ENCODE results near the gene PLAGL2.

Gene PLAGL2

GRCh38 chr20:32236819-32237218 is 29.3 kb upstream of the PLAGL2 start:
- H2AFZ ChIP-seq (ENCODE audit: low read depth, low read length): no peak overlapping the region
- H3K79me1 ChIP-seq (replicated peaks; ENCODE audit: low read length, poor library complexity, severe bottlenecking): peaks cover 11% of the 10 kb centered on the region
- no peak overlapping the region for H2BK12ac ChIP-seq (ENCODE audit: low read length in 2 of 2)
- H3K36me3 ChIP-seq (ENCODE audit: control insufficient read depth in 1 of 2, insufficient read depth in 2 of 2, low read depth in 1 of 2, low read length in 2 of 2): peaks cover 50 to 55% of the 10 kb centered on the region in 2 experiments
- no peak overlapping the region for H3K4ac ChIP-seq (ENCODE audit: low read depth in 1 of 2, low read length in 2 of 2)
- no peak overlapping the region for H2BK5ac ChIP-seq (ENCODE audit: low read depth, low read length, poor library complexity, severe bottlenecking)
- no peak overlapping the region for H2BK120ac ChIP-seq (ENCODE audit: low read depth, low read length)
- no peak overlapping the region for H3K27ac ChIP-seq (ENCODE audit: low read length, poor library complexity, severe bottlenecking)
- DNase-seq: no peak
- H4K91ac ChIP-seq (ENCODE audit: low read length): no peak overlapping the region
- peaks cover 5% of the 10 kb centered on the region for H3K4me1 ChIP-seq (ENCODE audit: control insufficient read depth, insufficient read depth, low read depth, low read length)
- H4K8ac ChIP-seq (ENCODE audit: low read length): no peak overlapping the region
- no peak overlapping the region for H3K4me3 ChIP-seq (ENCODE audit: insufficient read depth in 1 of 2, low read depth in 1 of 2, low read length in 2 of 2)
- WGBS: 98% methylated on average over 2 of the region's 2 CpGs
- H3K4me2 ChIP-seq (ENCODE audit: low read length, poor library complexity, severe bottlenecking): no peak overlapping the region
- H3K27me3 ChIP-seq (ENCODE audit: control insufficient read depth in 1 of 2, insufficient read depth in 1 of 2, low read length in 2 of 2): no peaks in the 10 kb centered on the region
- no peak overlapping the region for H2BK15ac ChIP-seq (ENCODE audit: low read depth, poor library complexity, severe bottlenecking)
- no peak overlapping the region for H2AK5ac ChIP-seq (ENCODE audit: low read length, severe bottlenecking)
- H3K18ac ChIP-seq (ENCODE audit: low read depth in 1 of 2, low read length in 2 of 2): no peak overlapping the region
- no peak overlapping the region for H3K9ac ChIP-seq (ENCODE audit: low read length)
- H3K23ac ChIP-seq (ENCODE audit: low read length in 2 of 2): no peak overlapping the region
- H3K9me3 ChIP-seq (ENCODE audit: control insufficient read depth, low read length): no peaks in the 10 kb centered on the region
- no peak overlapping the region for H3K14ac ChIP-seq (ENCODE audit: low read length in 2 of 2)

- Histone ChIP-seq H3K4ac (ENCODE audit: low read depth in 1 of 2, low read length in 2 of 2) (no peak overlapping the region), H3K9me3 (ENCODE audit: control insufficient read depth, low read length) (no peaks in the 10 kb centered on the region), H3K27ac (ENCODE audit: low read length, poor library complexity, severe bottlenecking) (no peak overlapping the region), H3K79me1 (replicated peaks; ENCODE audit: low read length, poor library complexity, severe bottlenecking) (peaks cover 12% of the 10 kb centered on the region), H3K36me3 (ENCODE audit: control insufficient read depth in 1 of 2, insufficient read depth in 2 of 2, low read depth in 1 of 2, low read length in 2 of 2) (peaks cover 52 to 62% of the 10 kb centered on the region in 2 experiments), H2AFZ (ENCODE audit: low read depth, low read length) (no peak overlapping the region), H4K8ac (ENCODE audit: low read length) (no peak overlapping the region), H2AK5ac (ENCODE audit: low read length, severe bottlenecking) (no peak overlapping the region), H3K18ac (ENCODE audit: low read depth in 1 of 2, low read length in 2 of 2) (no peak overlapping the region), H3K4me2 (ENCODE audit: low read length, poor library complexity, severe bottlenecking) (no peak overlapping the region), H3K23ac (ENCODE audit: low read length in 2 of 2) (no peak overlapping the region), H3K4me1 (ENCODE audit: control insufficient read depth, insufficient read depth, low read depth, low read length) (peaks cover 5% of the 10 kb centered on the region), H4K91ac (ENCODE audit: low read length) (no peak overlapping the region), H3K4me3 (ENCODE audit: insufficient read depth in 1 of 2, low read depth in 1 of 2, low read length in 2 of 2) (no peak overlapping the region), H3K9ac (ENCODE audit: low read length) (no peak overlapping the region), H2BK5ac (ENCODE audit: low read depth, low read length, poor library complexity, severe bottlenecking) (no peak overlapping the region), H3K27me3 (ENCODE audit: control insufficient read depth in 1 of 2, insufficient read depth in 1 of 2, low read length in 2 of 2) (no peaks in the 10 kb centered on the region), H2BK12ac (ENCODE audit: low read length in 2 of 2) (no peak overlapping the region), H2BK15ac (ENCODE audit: low read depth, poor library complexity, severe bottlenecking) (no peak overlapping the region), H2BK120ac (ENCODE audit: low read depth, low read length) (no peak overlapping the region), H3K14ac (ENCODE audit: low read length in 2 of 2) (no peak overlapping the region)
- no peak for DNase-seq
- 95% methylated on average over 3 of the region's 3 CpGs for WGBS
Measured at GRCh38 chr20:32236048-32236533, 28.5 kb upstream of the PLAGL2 start.

- Histone ChIP-seq H2BK12ac (ENCODE audit: low read length in 2 of 2) (no peak overlapping the region), H3K79me1 (replicated peaks; ENCODE audit: low read length, poor library complexity, severe bottlenecking) (peaks cover 13% of the 10 kb centered on the region), H3K9ac (ENCODE audit: low read length) (no peak overlapping the region), H2BK5ac (ENCODE audit: low read depth, low read length, poor library complexity, severe bottlenecking) (no peak overlapping the region), H3K4me3 (ENCODE audit: insufficient read depth in 1 of 2, low read depth in 1 of 2, low read length in 2 of 2) (no peak overlapping the region), H2AK5ac (ENCODE audit: low read length, severe bottlenecking) (no peak overlapping the region), H3K9me3 (ENCODE audit: control insufficient read depth, low read length) (no peaks in the 10 kb centered on the region), H2BK120ac (ENCODE audit: low read depth, low read length) (no peak overlapping the region), H3K36me3 (ENCODE audit: control insufficient read depth in 1 of 2, insufficient read depth in 2 of 2, low read depth in 1 of 2, low read length in 2 of 2) (peaks cover 58 to 68% of the 10 kb centered on the region in 2 experiments), H2AFZ (ENCODE audit: low read depth, low read length) (no peak overlapping the region), H3K27ac (ENCODE audit: low read length, poor library complexity, severe bottlenecking) (no peak overlapping the region), H3K27me3 (ENCODE audit: control insufficient read depth in 1 of 2, insufficient read depth in 1 of 2, low read length in 2 of 2) (no peaks in the 10 kb centered on the region), H3K18ac (ENCODE audit: low read depth in 1 of 2, low read length in 2 of 2) (no peak overlapping the region), H3K23ac (ENCODE audit: low read length in 2 of 2) (no peak overlapping the region), H3K4me1 (ENCODE audit: control insufficient read depth, insufficient read depth, low read depth, low read length) (peaks cover 4% of the 10 kb centered on the region), H3K4me2 (ENCODE audit: low read length, poor library complexity, severe bottlenecking) (no peak overlapping the region), H3K14ac (ENCODE audit: low read length in 2 of 2) (no peak overlapping the region), H4K91ac (ENCODE audit: low read length) (no peak overlapping the region), H3K4ac (ENCODE audit: low read depth in 1 of 2, low read length in 2 of 2) (no peak overlapping the region), H2BK15ac (ENCODE audit: low read depth, poor library complexity, severe bottlenecking) (no peak overlapping the region), H4K8ac (ENCODE audit: low read length) (no peak overlapping the region)
- WGBS: 95% methylated on average over 6 of the region's 6 CpGs
- DNase-seq: no peak
Measured at GRCh38 chr20:32235331-32236047, 27.9 kb upstream of the PLAGL2 start.

- Histone ChIP-seq H3K18ac (ENCODE audit: low read depth in 1 of 2, low read length in 2 of 2) (no peak overlapping the region), H3K36me3 (ENCODE audit: control insufficient read depth in 1 of 2, insufficient read depth in 2 of 2, low read depth in 1 of 2, low read length in 2 of 2) (peaks cover 63 to 73% of the 10 kb centered on the region in 2 experiments), H2BK15ac (ENCODE audit: low read depth, poor library complexity, severe bottlenecking) (no peak overlapping the region), H3K9me3 (ENCODE audit: control insufficient read depth, low read length) (no peaks in the 10 kb centered on the region), H4K91ac (ENCODE audit: low read length) (no peak overlapping the region), H2BK12ac (ENCODE audit: low read length in 2 of 2) (no peak overlapping the region), H3K27me3 (ENCODE audit: control insufficient read depth in 1 of 2, insufficient read depth in 1 of 2, low read length in 2 of 2) (no peaks in the 10 kb centered on the region), H4K8ac (ENCODE audit: low read length) (no peak overlapping the region), H3K4me1 (ENCODE audit: control insufficient read depth, insufficient read depth, low read depth, low read length) (peaks cover 1% of the 10 kb centered on the region), H2BK120ac (ENCODE audit: low read depth, low read length) (no peak overlapping the region), H3K23ac (ENCODE audit: low read length in 2 of 2) (no peak overlapping the region), H3K9ac (ENCODE audit: low read length) (no peak overlapping the region), H3K27ac (ENCODE audit: low read length, poor library complexity, severe bottlenecking) (no peak overlapping the region), H2AFZ (ENCODE audit: low read depth, low read length) (no peak overlapping the region), H2AK5ac (ENCODE audit: low read length, severe bottlenecking) (no peak overlapping the region), H3K4me3 (ENCODE audit: insufficient read depth in 1 of 2, low read depth in 1 of 2, low read length in 2 of 2) (no peak overlapping the region), H3K79me1 (replicated peaks; ENCODE audit: low read length, poor library complexity, severe bottlenecking) (peaks cover 15% of the 10 kb centered on the region), H3K4ac (ENCODE audit: low read depth in 1 of 2, low read length in 2 of 2) (no peak overlapping the region), H3K14ac (ENCODE audit: low read length in 2 of 2) (no peak overlapping the region), H2BK5ac (ENCODE audit: low read depth, low read length, poor library complexity, severe bottlenecking) (no peak overlapping the region), H3K4me2 (ENCODE audit: low read length, poor library complexity, severe bottlenecking) (no peak overlapping the region)
- 98% methylated on average over 13 of the region's 13 CpGs for WGBS
- no peak for DNase-seq
Measured at GRCh38 chr20:32234135-32234808, 26.7 kb upstream of the PLAGL2 start.

Data from mesenchymal stem cell (in vitro differentiated cells and primary cell).